Skin of body (tissue), 2 donors: ENCODE results near the gene SLC39A13. TPM values are rescaled to one million over a fixed set of nuclear protein-coding genes. Genes with fewer than 3 reads are reported as not detected.
A peak's percentile ranks its signal among the peaks of the same experiment; 100 is the strongest.

Experiments used
- DNase-seq: peaks from one replicate; lab custom pipeline; 2025; lab: John Stamatoyannopoulos, UW
- total RNA-seq: library from RNA; depleted of rRNA; stranded (reverse); fragments of >200 nt; gene quantifications from one replicate; pipeline ENCODE4 v1.2.3, GENCODE V29; 2014

The SLC39A13 gene
- 22.2 TPM for total RNA-seq

DNA sequence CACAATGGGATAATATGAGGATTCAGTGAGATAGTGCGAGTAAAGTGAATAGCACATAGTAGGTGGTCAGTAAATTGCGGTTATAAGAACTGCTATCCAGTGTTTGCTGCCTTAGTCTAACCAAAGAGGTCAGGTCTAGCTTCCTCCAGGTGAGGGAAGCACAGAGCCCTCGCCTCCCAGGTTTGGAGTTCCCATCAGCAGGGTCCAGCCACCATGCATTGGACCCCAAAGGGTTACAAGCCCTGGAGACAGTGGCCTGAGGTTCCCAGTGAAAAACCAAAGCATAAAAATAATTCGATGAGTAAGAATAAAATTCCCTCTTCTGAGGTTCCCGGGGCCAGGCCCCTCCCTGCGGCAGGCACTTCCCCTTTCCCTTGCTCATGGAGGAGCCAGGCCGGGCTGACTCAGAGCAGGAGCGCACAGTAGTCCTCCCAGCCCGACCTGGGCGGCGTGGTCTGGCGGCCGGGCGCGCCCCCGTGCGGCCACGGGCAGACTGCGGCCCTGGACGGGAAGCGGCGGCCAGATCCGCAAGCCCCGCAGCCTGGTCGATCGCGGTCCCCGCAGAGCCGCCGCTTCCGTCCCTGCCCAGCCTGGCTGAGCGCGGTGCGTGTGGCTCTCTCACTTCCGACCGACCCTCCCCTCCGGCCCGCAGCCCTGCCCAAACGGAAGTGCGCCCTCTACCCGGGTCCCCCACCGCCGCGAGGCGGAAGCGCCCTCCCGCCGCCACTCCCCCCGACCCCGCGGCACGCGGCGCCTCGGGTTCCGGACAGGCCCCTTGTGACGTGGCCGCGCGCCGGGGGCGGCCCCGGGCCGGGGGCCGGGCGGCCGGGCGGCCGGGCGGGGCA lies at the start of gene SLC39A13:
TSS of gene SLC39A13 (plus strand) at position 845 of the 845 bp plus-strand sequence. CDS start 1,505 bp downstream, outside the sequence.
- peak; percentile 95 for DNase-seq

DNA sequence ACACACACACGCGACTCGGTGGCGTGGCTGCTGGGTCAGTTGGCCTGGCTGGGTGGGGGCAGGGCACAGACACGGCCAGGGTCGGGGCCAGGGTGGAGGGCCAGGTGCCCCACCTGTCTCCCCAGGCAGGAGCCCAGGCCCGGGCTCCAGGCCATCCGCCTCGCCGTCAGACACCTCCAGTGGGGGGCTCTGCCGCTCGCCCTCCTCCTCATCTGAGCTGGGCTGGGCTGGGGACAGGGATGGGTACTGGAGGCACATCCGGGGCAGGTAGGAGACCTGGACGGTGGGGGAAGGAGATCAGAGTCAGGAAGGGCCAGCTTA lies 49.7 kb upstream of the SLC39A13 start:
- DNase-seq, result no peak

DNA sequence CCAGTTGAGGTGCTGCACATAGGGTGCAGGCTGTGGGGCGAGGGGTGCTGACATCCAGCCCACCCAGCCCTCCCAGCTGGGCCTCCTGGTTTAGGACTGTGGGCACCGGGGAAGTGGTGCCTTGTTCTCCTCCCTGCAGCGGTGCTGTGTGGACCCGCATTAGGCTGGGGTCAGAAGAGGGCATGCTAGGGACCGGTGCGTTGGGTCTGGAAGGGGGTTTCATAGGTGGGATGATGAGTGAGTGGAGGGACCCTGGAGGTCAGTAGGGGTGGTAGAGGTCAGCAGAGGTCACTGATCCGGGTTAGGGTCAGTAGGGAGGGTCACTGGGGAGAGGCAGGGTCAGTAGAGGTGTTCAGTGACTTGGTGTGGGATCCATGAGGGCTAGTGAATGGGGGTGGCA lies 49.2 kb upstream of the SLC39A13 start:
- DNase-seq, result no peak

DNA sequence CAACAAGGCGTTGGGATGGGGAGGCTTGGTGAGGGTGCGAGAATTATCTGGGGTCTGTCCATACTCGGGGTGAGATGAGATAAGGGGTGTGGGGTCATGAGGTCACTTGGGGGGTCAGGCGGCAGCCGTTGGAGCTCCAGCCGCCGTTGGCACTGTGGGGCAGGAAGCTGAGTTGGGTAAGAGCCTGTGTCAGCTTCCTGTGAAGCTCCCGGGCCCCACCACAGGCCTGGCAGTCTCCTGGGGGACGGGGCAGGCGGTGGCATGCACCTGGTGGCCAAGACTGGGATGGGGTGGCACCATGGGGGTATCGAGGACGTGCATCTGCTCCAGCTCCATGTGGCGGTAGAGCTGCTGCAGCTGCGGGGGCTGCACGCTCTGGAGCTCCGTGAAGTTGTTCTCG lies 48.8 kb upstream of the SLC39A13 start:
- DNase-seq, result no peak

DNA sequence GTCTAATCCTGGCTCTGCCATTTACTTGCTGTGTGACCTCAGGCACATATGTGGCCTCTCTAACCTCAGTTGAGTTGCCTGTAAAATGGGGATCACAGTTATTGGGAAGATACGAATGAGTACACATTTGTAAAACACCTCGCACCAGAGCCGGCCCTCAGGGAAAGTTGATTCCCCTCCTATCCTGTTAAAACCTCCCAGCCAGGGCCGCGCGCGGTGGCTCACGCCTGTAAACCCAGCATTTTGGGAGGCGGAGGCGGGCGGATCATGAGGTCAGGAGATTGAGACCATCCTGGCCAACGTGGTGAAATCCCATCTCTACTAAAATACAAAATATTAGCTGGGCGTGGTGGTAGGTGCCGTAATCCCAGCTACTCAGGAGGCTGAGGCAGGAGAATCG lies 48.0 kb upstream of the SLC39A13 start:
- DNase-seq, result no peak

DNA sequence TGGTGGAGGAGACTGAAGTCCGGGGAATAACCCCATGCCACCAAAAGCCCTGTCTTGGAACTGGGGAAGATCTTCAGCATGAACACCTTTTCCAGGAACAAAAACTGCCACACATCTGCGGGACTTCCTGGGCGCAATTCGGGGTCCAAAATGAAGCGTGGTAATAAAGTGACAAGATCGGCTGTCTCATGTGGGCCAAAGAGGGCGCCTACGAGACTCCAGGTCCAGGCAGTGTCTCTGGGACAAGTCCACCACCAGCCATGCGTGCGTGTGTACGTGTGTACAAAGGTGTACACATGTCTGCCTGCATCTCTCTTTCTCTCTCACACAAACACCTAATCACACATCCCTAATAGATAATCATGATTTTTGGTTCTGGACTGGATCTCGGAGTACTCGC lies 47.0 kb upstream of the SLC39A13 start:
- no peak for DNase-seq

DNA sequence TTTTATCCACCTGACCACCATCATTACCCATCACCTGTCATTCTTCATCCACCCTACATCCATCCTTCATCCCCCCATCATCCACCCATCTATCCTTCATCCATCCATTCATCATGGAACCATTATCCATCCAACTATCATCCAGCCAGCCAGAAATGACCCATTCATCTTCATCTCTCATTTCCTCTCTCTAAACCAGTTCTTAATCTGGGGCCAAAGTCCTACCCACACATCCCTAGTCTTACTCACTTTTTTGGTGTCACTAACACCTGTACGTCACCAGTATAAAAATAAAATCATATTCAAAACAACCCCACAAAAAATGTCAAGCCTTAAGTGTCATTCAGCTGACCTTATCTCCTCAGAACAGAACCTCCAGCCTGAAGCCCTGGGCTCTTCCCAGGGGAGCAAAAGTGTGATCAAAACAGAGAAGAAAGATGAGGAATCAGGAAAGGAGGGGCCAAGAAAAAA lies 42.3 kb upstream of the SLC39A13 start:
- DNase-seq, result no peak

DNA sequence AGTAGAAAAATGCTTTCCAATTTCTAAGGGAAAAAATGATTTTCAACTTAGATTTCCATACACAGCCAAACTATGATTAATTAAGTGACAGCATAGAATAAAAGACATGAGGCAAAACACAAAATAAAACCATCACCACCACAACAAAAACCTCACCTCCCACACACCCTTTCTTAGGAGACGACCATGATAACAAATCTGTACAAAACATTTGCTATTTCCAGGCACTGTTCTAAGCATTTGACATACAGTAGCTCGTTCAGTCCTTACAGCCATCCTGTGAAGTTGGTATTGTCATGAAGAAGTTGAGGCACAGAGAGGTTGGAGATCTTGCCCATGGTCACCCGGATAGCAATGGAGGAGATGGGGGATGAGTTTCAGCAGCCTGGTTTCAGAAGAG lies 38.7 kb upstream of the SLC39A13 start:
- no peak for DNase-seq

DNA sequence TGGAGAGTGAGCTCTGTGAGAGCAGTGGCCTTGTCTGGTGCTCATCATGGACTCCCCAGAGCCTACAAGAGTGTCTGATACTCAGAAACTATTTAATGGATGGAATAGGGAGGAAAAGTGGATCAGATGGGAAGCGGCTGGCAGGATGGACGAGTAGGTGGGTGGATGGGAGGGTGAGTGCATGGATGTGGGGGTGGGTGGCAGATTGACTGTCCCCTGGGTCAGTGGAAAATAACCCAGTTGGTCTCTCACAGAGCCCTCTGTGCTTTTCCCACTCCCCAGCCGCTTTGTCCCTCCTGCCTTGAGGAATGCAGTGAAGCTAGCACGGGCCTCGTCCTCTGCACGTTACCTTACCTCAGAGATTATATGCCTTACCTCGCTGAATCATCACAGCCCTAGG lies 36.0 kb upstream of the SLC39A13 start:
- DNase-seq, result no peak

DNA sequence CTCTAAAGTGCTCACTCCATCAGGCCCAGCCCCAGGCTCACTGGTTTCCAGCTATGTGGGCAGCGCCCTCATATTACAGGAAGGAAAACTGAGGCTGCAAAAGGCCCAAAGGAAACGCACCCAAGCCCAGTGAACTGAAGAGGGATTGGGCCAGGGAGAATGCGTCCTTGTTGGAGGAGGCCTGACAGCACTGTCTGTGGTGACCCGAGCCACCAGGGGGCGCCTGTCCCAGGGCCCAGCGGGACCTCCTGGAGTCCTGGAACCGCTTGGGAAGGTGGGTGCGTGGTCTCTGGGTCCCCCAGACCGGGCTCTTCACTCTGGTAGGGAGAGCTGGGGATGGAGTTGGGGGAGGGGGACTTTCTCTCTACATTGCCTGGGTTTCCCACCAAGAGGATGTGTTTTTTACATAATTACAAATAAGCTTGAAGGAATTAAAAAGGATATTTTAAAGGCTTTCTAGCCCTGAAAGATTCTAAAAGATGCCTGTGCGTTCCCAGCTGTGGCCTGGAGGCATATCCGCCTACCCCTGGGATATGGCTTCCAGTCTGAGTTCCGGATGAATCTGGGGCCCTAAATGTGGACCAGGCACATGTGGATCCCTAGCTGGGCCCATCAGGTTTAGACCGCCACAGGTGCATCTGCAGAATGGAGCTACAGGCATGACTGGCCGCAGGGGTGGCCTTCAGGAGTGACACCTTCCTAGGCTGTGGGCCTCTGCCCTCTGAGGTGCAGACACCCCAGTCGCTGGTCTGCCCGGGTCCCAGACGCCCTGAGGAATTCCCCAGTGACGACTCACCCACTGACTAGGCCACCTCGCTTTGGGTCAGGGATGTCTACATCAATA lies 34.3 kb upstream of the SLC39A13 start:
- peak; percentile 25 for DNase-seq

DNA sequence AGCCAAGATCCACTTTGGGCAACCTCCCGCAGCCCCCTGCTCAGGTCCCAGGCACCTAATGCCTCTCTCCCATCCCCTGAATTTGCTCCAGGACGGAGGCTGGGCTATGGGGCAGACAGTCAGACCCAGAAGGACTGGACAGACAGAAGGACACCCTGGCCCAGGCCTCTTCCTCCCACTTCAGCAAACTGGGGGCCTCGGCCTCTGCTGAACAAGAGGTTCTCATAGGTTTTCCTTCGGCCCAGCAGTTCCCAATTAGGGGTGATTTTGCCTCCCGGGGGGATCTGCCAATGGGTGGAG lies 33.7 kb upstream of the SLC39A13 start:
- no peak for DNase-seq

DNA sequence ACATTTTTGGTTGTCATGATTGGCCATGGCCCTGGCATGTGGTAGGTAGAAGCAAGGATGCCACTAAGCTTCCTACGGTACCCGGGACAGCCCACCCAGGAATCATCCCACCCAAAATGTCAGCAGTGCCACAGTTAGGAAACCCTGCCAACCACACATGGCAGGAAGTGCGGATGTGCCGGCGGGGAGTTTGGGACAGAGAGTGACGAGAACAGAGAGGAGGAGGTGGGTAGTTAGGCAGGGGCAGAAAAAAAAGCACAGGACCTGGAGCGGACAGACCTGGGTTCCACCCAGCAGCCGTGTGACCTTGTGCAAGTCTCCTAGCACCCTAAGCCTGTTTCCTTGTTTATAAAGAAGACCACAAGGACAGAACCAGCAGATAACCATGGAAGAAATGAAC lies 33.4 kb upstream of the SLC39A13 start:
- DNase-seq, result no peak

DNA sequence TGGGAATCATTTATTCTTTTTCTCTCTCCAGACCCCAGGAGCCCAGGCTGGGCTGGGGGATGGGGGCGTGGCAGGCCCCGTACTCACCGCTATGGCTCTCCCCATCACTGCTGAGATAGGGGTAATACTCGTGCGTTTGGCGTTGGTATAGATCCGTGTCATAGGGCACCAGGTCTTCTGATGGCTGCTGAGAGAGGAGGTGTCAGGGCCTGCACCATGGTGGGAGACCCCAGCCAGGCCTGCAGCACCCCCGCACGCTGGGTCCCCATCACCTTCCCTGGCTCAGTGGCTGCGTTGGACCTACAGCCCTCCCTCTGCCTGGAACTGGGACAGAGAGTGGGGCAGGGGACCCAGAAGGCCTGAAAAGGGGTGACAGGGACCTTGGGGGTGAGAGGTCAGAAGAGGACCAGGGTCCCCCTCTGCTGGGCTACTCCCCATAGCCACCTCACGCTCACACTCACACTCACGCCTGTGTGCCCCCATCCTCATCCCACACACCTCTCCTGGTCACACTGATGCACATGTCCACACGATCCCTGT lies 32.8 kb upstream of the SLC39A13 start:
- DNase-seq, result no peak

DNA sequence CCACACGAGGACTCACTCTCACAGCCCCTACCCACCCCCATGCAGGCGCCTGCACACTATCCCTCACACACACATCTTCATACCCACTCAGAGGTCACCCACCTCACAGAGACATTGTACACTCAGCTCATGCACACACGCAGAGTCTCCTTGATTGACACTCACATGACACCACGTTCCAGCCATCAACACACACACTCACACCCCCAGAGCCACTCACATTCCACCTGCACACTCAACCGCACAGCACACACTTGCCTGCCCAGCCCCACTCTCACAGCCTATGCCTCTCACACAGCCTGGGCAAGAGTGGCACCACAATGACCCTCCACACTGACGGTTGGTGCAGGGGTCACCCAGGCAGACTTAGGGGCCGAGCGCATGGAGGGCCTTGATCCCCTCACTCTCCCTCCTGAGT lies 32.3 kb upstream of the SLC39A13 start:
- DNase-seq, result no peak

DNA sequence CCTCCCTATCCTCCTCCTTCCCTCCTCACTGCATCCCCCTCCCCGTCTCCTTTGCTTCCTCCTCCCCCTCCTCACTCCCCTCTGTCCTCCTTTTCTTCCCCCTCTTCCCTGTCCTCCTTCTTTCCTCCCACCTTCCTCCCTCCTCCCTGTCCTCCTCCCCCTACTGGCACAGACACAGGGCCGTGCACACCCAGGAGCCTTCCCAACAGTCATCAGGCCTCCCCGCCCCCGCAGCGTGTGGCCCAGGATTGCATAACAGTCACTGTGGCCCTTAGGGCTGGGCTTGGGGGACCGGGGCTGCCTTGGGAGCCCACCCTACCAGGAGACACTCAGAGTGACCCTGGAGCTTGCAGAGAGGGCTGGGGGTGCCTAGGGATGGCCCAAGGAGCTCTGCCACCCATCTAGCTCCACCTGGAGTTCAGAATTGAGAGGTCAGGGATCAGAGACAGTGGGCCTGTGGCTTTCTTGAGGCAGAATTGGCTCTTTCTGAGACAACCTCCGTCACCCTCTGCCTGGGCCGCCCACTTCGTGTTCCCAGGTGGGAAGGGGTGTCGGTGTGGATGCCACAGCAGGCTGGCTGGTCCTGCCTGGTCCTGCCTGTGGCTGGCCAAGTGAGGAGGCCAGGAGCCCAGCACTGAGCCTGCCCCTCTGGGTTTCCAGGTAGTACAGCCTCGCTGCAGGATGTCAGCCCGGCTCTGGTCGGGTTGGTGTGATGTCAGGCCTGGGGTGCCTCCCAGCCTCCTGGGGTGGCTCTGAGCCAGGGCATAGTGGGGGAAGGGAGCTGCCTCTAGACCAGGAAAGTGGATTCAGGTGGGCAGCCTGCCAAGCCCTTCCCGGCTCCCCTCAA lies 31.6 kb upstream of the SLC39A13 start:
- no peak for DNase-seq

DNA sequence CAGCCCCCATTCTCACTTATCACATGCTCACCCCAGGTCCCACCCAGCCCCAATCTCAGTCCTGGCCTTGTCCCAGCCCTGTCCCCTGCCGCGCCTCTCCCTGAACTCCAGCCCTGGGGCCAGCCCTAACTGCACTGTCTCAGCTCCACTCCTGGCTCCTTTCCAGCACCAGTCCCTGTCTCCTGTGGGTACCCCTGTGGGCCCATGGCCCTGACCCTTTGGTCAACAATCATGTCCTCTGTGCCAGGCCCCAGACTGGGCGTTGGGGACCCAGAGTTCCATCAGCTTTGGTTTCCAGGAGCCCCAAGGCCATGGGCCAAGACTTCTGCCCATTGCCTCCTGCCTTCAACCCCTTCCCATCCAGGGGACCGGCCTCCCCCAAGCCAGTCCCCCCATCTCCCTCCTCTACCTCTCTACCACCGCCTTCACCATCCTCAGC lies 30.8 kb upstream of the SLC39A13 start:
- DNase-seq, result no peak

DNA sequence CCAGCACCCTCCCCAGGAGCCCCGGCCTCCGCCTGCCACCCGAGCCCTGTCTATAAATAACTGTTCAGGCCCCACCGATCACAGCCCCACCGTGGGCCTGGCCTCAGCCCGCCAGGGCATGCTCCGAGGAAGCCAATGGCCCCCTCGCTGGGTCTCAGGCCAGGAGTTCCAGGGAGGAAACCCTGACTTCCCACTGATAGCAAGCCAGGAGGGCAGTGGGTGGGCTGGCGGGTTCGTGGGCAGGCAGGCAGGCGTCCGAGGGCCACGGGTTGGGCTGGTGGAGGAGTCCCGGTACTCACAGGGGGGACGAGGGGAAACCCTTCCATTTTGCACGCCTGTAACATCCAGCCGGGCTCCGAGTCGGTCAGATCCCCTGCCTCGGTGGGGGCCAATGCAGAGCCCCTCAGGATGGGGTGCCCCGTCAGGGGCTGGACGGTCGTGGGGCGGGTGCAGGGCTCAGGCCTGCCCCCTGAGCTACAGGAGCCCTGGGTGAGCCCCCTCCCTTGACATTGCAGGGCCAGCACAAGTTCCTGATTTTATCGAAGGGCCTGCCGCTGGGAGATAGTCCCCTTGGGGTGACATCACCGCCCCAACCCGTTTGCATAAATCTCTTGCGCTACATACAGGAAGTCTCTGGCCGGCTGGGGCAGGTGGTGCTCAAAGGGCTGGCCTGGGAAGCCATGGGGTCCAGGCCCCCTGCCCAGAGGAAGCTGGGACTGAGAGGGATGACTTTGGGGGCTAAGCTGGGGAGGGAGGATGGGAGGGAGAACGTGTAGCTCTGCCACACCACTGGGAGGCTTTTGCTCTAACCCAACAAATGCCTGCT lies 30.2 kb upstream of the SLC39A13 start, which contains the start of gene SPI1:
TSS of gene SPI1 (minus strand) at position 538 of the 826 bp plus-strand sequence. CDS start at position 344, 194 bp downstream.
- no peak for DNase-seq

DNA sequence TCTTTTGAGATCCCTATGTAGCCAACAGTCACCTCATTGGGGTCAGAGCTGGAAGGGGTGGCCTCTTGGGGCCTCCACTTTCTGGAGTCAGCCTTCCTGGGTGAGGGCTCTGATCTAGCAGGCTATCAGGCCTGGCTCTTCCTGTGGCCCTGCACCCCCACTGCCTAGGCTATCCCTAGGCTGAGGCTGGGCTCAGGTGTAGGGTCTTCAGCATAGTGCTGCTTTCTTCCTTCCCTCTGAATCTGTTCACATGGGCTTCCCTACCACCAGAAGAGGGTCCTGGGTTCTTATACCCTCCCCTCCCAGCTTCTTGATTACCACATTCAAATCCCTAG lies 29.6 kb upstream of the SLC39A13 start:
- DNase-seq, result no peak

DNA sequence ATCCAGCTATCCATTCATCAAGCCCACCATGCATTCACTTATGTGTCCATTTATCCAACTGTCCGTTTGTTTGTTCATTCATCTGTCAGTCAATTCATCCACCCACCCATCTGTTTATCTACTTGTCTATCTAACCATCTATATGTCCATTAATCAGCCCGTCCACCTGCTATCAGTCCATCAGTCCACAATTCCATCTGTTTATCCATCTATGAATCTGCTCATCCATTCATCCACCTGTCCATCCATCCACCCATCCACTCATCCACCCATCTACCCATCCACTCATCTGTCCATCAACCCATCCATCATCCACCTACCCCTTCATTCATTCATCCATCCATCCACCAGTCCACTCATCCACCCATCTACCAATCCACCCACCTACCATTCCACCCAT lies 29.1 kb upstream of the SLC39A13 start:
- DNase-seq, result no peak

DNA sequence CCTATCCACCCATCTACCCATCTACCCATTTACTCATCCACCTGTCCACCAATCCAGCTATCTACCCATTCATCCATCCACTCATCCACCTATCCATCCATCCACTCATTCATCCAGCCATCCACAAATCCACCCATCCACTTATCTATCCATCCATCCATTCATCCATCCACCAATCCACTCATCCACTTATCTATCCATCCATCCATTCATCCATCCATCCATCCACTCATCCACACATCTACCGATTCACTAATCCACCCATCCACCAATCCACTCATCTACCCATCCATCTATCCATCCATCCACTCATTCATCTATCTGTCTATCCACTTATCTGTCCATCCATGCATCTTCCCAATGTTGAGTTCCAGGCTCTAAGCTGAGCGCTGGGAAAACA lies 28.3 kb upstream of the SLC39A13 start:
- no peak for DNase-seq

DNA sequence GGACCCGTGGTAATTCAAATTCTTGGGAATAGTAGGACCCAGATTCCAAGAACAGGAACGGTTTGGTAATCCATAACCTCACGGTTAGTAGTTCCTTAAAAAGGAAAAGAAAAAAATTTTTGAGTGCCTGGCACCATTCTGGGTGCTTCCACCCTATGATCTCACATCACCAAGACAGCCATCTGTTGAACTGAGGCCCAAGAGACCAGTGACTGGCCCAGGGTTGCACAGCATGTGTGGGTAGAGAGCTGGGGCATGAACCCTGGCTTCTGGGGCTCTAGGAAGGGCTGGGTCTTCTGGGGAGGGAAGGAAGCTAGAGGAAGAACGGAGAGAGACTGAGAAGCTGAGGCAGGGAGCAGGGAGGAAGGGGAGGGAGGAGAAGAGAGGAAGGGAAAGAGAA lies 25.3 kb upstream of the SLC39A13 start:
- DNase-seq, result no peak
